Psoas muscle (tissue), 8 donors: ENCODE data around the gene ASB14. TPM values are rescaled to one million over a fixed set of nuclear protein-coding genes. Genes with fewer than 3 reads are reported as not detected.

Experiments
- ATAC-seq, 4 donors: fragments of 200-7000 bp; cut with Tn5 transposase; one replicate each; pipeline ENCODE4 v1.9.1; 2020; ENCODE audit warnings: moderate library complexity in 3 of 4, mild to moderate bottlenecking in 2 of 4
- DNase-seq, 2 donors: peaks; one replicate each; pipeline ENCODE4 v3.0.0-alpha.2; 2020
- H3K27ac ChIP-seq: fragments of 200-600 bp; one replicate; pipeline ENCODE4 v1.8.0; 2022
- H3K27me3 ChIP-seq, 3 donors: fragments of 200-600 bp in 1 of 3; one replicate each; pipeline versions ENCODE4 v1.6.1 to v1.8.0; 2013 to 2022; ENCODE audit warnings: low read length in 2 of 3, mild to moderate bottlenecking in 2 of 3, moderate library complexity in 1 of 3; ENCODE audit not compliant: insufficient read depth in 3 of 3
- H3K36me3 ChIP-seq, 2 donors: fragments of 200-600 bp in 1 of 2; one replicate each; pipeline versions ENCODE4 v1.6.1 to v1.8.0; 2013 to 2022; ENCODE audit warnings: low read depth in 1 of 2, mild to moderate bottlenecking in 1 of 2, moderate library complexity in 1 of 2; ENCODE audit not compliant: insufficient read depth in 1 of 2
- H3K4me1 ChIP-seq: fragments of 200-600 bp; one replicate; pipeline ENCODE4 v1.8.0; 2022
- H3K4me3 ChIP-seq: fragments of 200-600 bp; one replicate; pipeline ENCODE4 v1.8.0; 2022; ENCODE audit warnings: mild to moderate bottlenecking
- H3K9me3 ChIP-seq: fragments of 200-600 bp; one replicate; pipeline ENCODE4 v1.8.0; 2022
- WGBS, 3 donors: extraction: QIAGEN DNeasy Blood & Tissue Kit; methylation state at CpG; one replicate each; pipeline versions ENCODE4 v1.1.6 to v1.1.7; 2013; 5-methylcytosine and 5-hydroxymethylcytosine counted together
- intact Hi-C, 2 donors: fragments of 100-400 bp; cut with DNase I; formaldehyde crosslinking; loops; one replicate each; pipeline versions ENCODE4 v1.11.0 to v1.14.2; 2022
- polyA plus RNA-seq, 3 donors: library from polyadenylated mRNA; stranded (reverse); fragments of 200-250 nt; gene quantifications; one replicate each; pipeline ENCODE4 v1.2.3, GENCODE V29; 2013
- total RNA-seq, 4 donors: library from RNA; stranded (reverse); fragmentation: NEBNext Ultra II Directional in 2 of 4; extraction: Animal tissue kit (Norgen Biotek cat#: 25700) in 2 of 4; gene quantifications; one replicate each; pipeline versions ENCODE4 v1.2.1 to v1.2.4, GENCODE V29; 2021 to 2023
- TF ChIP-seq, protein P1 (sequence below): fragments of 200-600 bp; IDR thresholded peaks from one replicate; pipeline ENCODE4 v1.8.0; 2022; ENCODE audit warnings: antibody characterized with exemption
- donor health status: healthy with polysubstance abuse.
- donor health status: DM: no; HTN: no; CAD: no; lungs with moderate emphysema.
- donor health status: Bipolar disorder and iron deficiency.
- donor health status: healthy.
- donor health status: DM: yes; HTN: yes; CAD: no.
- donor health status: DM: no; HTN: no; CAD: no.
- donor health status: DM: no; HTN: no; CAD: no.
- donor health status: DM: yes; HTN: yes; CAD: no.

ASB14 gene
- total and polyA plus RNA-seq, 7 donors, result 0.05 to 10.2 (median 2.6) TPM

DNA sequence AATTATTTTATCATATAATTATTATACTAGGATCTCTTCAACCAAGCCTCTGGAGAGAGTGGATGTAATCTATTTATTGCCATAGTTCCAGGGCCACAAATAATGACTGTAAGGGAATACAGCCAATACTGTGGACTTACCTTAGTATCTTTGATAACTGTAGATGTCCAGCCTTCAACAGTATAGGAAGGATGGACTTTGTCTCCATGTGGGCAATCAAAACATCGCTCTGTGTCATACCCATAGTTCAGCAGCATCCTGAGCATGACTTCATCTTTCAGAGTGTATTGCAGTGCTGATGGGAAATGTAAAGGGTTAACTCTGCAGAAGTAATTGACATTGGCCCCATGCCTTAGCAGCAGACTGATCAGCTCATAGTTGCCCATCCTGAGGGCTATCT lies 14.2 kb downstream of the ASB14 start:
- intact Hi-C loops, result no loop called here
- Histone ChIP-seq H3K4me1 (peaks cover 4% of the 10 kb centered on the region), H3K9me3 (no peaks in the 10 kb centered on the region), H3K27me3 (no peaks in the 10 kb centered on the region), H3K36me3 (peaks cover 2 to 70% of the 10 kb centered on the region in 2 donors), H3K4me3 (no peak overlapping the region), H3K27ac (no peak overlapping the region)
- TF ChIP-seq, protein P1, sequence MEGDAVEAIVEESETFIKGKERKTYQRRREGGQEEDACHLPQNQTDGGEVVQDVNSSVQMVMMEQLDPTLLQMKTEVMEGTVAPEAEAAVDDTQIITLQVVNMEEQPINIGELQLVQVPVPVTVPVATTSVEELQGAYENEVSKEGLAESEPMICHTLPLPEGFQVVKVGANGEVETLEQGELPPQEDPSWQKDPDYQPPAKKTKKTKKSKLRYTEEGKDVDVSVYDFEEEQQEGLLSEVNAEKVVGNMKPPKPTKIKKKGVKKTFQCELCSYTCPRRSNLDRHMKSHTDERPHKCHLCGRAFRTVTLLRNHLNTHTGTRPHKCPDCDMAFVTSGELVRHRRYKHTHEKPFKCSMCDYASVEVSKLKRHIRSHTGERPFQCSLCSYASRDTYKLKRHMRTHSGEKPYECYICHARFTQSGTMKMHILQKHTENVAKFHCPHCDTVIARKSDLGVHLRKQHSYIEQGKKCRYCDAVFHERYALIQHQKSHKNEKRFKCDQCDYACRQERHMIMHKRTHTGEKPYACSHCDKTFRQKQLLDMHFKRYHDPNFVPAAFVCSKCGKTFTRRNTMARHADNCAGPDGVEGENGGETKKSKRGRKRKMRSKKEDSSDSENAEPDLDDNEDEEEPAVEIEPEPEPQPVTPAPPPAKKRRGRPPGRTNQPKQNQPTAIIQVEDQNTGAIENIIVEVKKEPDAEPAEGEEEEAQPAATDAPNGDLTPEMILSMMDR, result no peak
- no peak for ATAC-seq
- 90 to 100% (median 99%) methylated on average over 1 of the region's 1 CpG for WGBS, 3 donors
- no peak for DNase-seq

DNA sequence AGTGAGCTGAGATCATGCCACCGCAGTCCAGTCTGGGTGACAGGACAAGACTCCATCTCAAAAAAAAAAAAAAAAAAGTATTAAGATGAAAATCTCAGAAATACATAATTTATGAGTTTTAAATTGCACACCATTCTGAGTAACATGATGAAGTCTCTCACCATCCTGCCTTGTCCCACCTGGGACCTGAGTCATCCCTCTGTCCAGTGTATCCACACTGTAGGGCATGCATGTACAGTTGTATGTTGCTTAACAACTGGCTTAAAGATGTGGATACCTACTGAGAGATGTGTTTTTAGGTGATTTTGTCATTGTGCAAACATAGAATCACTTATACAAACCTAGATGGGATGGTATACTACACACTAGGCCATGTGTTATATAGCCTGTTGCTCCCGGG lies 17.1 kb downstream of the ASB14 start:
- Histone ChIP-seq H3K9me3 (no peaks in the 10 kb centered on the region), H3K27ac (no peak overlapping the region), H3K36me3 (peaks cover 2 to 96% of the 10 kb centered on the region in 2 donors), H3K4me1 (no peaks in the 10 kb centered on the region), H3K4me3 (no peak overlapping the region), H3K27me3 (no peaks in the 10 kb centered on the region)
- intact Hi-C loops, result no loop called here
- DNase-seq (no peak), ATAC-seq (peak in 1 of 4 donors; percentile 57)
- TF ChIP-seq, protein P1, result no peak
- 85 to 94% (median 90%) methylated on average over 2 of the region's 2 CpGs for WGBS, 3 donors

DNA sequence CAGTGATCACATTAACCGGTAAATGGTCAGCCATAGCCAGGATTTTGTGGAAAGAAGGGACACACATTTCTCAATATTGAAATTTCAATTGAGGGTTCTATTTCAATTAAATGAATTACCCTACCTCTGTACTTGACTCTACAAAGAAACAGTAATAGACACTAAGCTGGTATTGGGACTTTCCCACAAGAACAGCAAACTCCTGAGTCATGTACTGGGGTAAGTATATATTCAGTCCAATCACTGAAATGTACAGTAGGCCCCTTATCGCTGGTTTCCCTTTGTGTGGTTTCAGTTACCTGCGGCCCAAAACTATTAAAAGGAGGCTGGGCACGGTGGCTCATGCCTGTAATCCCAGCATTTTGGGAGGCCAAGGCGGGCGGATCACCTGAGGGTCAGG lies 17.6 kb downstream of the ASB14 start:
- peaks cover 2 to 96% of the 10 kb centered on the region in 2 donors for H3K36me3 ChIP-seq
- H3K9me3 ChIP-seq, result no peaks in the 10 kb centered on the region
- intact Hi-C loops, result no loop called here

DNA sequence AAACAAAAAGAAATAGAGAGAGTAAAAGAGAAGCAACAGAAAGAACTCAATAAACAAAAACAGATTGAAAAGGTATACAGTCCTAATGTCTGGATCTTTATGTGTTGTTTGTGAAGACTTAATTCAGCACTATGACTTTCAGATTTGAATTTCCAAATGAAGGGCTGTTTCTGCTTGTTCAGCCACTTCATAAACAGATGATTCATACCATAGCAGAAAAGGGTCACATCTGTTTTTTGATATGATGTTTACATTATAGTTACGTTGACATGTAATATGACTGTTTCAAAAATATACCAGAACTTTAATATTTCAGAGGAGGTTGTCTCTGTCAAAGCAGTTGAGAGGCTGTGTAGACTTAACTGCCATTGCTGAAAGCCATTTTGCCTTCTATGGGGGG lies 24.1 kb downstream of the ASB14 start:
- Histone ChIP-seq H3K27ac (no peak overlapping the region), H3K4me1 (no peaks in the 10 kb centered on the region), H3K4me3 (no peak overlapping the region), H3K36me3 (peaks cover 0 to 93% of the 10 kb centered on the region in 2 donors), H3K27me3 (no peaks in the 10 kb centered on the region), H3K9me3 (no peaks in the 10 kb centered on the region)
- intact Hi-C loops, result no loop called here
- ATAC-seq (no peak), DNase-seq (no peak)
- WGBS, 3 donors, result 88 to 96% (median 96%) methylated on average over 1 of the region's 1 CpG
- TF ChIP-seq, protein P1, result no peak

More for the DNA sequence above, 17.6 kb downstream of the ASB14 start:
- no peaks in the 10 kb centered on the region for H3K27me3 ChIP-seq
- H3K27ac ChIP-seq, result no peak overlapping the region
- ATAC-seq (peak in 1 of 4 donors; percentile 9), DNase-seq (no peak)
- H3K4me3 ChIP-seq, result no peak overlapping the region
- WGBS, 3 donors, result 95 to 97% (median 96%) methylated on average over 6 of the region's 6 CpGs
- no peaks in the 10 kb centered on the region for H3K4me1 ChIP-seq
- TF ChIP-seq, protein P1, result no peak

DNA sequence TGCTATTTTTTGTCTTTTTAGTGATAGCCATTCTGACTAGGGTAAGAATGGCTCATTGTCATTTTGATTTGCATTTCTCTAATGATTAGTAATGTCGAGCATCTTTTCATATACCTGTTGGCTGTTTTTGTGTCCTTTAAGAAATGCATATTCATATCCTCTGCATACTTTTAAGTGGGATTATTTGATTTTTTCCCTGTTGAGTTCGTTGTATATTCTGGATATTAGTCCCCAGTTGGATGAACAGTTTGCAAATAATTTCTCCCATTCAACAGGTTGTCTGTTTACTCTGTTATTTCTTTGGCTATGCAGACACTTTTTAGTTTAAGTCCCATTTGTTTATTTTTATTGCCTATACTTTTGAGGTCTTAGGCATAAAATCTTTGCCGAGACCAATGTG lies 30.6 kb downstream of the ASB14 start:
- Histone ChIP-seq H3K9me3 (no peaks in the 10 kb centered on the region), H3K4me3 (no peak overlapping the region), H3K4me1 (peaks cover 8% of the 10 kb centered on the region), H3K27me3 (no peaks in the 10 kb centered on the region), H3K27ac (no peak overlapping the region), H3K36me3 (peaks cover 3 to 86% of the 10 kb centered on the region in 2 donors)
- TF ChIP-seq, protein P1, result no peak
- DNase-seq, result no peak
- no peak for ATAC-seq
- intact Hi-C loops, result no loop called here
- WGBS, 3 donors, result 92 to 97% (median 93%) methylated on average over 3 of the region's 3 CpGs
